Measurements from ENCODE around the gene SRRM4. TPM values are rescaled to one million over a fixed set of nuclear protein-coding genes. Genes with fewer than 3 reads are reported as not detected.
"Not testable (repeated sequence)": the region's sequence is repeated elsewhere in the genome, so short reads cannot be mapped to it uniquely, and the experiment has no call there.

Gene SRRM4, protein sequence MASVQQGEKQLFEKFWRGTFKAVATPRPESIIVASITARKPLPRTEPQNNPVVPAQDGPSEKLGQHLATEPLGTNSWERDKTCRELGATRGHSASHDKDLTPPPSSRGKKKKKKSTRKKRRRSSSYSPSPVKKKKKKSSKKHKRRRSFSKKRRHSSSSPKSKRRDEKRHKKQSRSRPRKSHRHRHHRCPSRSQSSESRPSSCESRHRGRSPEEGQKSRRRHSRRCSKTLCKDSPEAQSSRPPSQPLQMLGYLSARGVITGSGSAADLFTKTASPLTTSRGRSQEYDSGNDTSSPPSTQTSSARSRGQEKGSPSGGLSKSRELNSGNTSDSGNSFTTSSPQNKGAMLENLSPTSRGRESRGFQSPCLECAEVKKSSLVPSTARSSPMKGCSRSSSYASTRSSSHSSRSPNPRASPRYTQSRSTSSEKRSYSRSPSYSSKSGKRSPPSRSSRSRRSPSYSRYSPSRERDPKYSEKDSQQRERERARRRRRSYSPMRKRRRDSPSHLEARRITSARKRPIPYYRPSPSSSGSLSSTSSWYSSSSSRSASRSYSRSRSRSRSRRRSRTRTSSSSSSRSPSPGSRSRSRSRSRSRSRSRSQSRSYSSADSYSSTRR
- not detected for polyA plus RNA-seq (2013, experiment 1 of 2; ENCODE audit: insufficient read length)
- polyA plus RNA-seq (2013, experiment 2 of 2; ENCODE audit: insufficient read length) = 0.09 TPM

DNA sequence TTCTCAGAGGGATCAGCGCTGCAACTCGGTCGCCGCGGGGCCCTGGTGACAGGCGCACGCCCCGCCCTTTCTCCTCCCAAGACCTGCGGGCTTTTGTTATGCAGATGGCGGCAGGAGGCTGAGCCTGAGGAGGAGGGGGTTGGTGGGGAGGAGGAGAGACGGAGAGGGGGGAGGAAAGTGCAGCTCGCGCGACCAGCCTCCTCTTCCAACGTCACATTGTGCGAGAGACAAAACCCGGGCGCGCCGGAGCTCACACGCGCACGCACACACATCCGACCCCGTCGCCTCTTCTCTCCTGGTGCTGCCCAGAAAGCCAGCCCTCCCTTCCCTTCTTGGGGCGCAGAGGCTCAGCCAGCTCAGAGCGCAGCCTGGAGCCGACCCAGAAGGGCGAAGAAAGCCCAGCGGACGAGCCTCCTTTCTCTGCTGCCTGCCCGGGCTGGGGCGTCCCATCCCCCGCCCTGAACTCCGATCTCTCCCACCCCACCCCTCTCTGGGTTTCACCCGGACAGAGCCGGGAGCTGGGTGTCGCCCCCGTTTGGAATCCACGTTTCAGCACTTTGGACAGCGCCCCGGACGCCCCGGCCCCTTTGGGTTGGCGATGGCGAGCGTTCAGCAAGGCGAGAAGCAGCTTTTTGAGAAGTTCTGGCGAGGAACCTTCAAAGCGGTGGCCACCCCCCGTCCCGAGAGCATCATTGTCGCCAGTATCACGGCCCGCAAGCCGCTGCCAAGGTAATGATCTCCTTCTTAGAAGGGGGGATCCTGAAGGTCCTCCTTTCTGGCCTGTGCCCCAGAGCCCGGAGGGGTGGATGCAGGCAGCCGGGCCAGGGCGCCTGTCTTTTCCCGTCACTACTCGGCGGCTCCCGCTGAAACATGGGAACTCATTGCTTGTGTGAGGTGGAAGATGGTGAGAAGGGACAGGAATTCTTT lies at the start of gene SRRM4:
SRRM4 (plus strand) TSS at position 257 of the 927 bp plus-strand sequence; CDS start at position 599, 342 bp downstream.
- DNase-seq = peak; percentile 8

DNA sequence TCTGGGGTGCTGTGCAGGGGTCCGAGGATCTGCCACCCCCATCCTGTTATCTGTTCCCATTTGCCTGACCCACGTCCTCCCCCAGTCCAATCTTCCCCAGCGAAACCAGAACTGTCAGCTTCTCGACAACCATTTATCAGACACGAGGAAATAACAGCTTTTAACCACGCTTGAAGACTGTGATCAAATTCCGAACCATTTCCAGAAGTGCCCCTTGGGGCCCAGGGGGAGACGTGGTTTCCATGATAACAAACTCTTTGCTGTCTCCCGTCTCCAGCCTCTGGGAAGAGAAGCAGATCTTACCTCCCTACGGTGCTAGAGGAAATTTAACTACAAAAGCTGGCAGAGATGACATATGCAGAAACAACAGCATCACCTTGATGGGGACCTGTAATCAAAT lies 35.1 kb upstream of the SRRM4 start:
- DNase-seq = no peak

GRCh38 chr12:118958520-118958919 lies 22.8 kb upstream of the SRRM4 start:
- DNase-seq = no peak

DNA sequence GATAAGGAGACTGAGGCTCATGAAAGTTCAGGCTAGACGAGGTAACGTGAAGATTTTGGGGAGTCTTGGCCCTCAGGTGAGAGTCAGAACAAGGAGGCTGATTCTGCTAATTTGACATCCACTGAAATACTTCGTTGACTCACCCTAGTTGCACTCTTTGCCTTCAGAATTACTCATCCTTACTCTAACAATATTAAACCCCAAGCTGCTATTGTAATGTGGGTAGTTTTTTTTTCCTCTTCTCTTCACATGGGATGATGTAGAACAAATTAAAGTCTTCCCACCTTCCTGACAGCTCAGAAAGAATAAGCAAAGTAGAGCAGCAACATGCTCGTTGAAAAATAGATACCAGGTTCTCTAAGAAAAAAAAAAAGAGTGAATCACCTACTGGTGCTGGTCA lies 22.0 kb upstream of the SRRM4 start:
- no peak for DNase-seq

DNA sequence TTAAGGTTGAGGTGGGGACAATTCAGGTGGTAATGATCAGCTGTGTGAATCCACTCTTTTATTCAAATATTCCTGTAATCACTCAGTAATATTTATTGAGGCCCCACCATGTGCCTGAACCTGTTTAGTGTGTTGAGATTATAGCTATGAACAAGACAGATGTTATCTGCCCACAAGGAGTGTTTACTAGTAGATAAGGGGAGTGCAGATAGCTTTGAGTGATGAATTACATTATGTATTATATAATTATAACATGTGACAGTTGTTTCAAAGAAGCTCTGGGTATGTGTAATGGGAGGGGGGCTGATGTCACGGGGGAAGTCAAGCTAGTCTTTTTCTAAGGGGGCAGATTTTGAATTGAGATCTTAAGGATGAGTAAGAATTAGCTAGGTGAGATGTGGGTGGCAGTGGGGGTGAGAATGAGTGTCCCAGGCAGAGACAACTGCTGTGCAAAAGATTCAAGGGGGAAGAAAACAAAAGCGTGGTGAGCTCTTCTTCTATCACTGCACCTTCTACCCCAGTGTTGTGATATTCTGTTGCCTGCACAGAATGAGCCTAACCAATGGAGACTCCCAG lies 21.3 kb upstream of the SRRM4 start:
- DNase-seq = no peak

GRCh38 chr12:118960865-118961264 lies 20.5 kb upstream of the SRRM4 start:
- no peak for DNase-seq

- no peak for DNase-seq
Observed at GRCh38 chr12:118964988-118965387, 16.4 kb upstream of the SRRM4 start.

- no peak for DNase-seq
Observed at GRCh38 chr12:118970856-118971255, 10.5 kb upstream of the SRRM4 start.

- DNase-seq = no peak
Observed at GRCh38 chr12:118972982-118973381, 8.4 kb upstream of the SRRM4 start.

DNA sequence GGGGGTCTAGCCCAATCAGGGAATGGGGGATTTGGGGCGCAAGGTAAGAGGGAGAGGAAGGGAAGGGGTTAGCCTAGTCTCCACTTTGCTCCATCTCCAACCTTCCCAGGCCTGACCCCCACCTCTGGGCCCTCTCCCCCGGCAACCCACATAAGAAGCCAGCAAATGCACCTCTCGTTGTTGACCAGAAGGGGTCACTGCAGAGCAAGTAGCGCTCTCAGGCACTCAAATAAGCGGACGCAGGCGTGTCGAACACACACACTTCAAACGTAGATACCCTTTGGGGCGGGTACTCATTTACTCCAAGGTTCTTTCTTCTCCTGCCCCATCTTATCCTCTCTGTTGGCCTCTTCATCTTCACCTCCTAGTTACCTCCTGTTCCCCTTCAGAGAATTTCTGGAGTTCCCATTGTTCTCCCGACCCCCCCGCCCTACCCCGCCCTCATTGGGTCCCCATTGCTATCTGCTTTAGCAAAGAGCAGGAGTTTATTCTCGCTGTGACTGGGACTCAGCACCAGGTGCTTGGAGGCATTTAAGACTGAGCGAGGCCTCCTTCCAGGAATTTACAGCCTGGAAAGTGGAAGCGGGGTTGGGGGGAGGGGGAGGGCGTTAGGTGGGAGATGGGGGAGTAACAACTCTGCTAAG lies 1.5 kb upstream of the SRRM4 start:
- peak; percentile 22 for DNase-seq

GRCh38 chr12:118980407-118981014 lies 830 bp upstream of the SRRM4 start:
- DNase-seq = no peak

DNA sequence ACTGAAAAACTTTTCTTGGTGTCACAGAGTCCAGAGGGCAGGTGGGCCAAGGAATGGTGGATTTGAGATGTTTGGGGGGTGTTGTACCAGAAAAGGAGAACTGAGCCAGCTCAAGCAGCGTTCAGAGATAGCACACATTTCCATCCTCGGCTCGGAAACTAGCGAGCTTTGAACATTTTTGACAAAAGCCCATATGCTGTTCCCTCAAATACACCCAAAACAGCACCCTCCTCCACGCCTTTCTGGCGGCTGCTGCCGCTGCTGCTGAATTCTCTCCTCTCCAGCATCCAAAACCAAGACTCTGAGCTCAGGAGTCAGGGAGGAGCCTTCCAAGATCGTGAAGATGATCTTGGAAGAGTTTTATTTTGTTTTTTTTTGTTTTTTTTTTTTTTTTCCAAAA lies 961 bp downstream of the SRRM4 start:
- DNase-seq = no peak

DNA sequence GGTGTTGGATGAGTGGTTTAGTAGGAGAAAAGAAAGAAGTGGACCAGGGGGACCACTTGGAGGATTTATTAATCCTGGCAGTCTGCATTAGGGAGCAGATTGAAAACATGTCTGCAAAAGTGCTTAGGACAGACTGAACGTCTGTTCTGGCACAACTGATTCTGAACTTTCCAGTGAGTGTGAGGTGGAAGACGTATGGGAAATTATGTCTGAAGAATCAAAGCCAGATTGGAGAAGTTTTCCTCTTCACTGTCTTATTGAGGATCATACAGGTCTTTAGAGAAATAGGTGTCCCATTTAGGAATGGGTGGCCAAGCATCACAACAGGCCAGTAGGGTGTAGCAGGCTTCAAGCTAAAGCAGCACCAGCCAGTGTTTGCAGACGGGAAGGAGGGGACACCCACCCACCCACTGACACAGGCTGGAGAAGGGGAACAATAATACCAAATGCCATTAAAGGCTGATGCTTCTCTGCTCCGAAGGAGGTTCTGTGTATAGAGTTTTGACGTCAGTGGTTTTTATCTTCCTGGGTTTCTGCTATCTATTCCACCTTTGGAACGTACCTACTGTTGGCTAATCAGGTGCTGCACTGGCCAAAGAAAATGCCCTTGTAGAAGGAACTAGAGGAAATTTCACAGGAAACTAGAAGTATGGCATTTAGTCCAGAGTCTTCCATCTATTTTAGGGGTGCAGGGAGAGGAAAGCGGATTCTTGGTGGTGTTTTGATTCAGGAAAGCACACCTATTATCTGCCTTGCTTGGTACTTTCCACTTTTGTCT lies 1.8 kb downstream of the SRRM4 start:
- DNase-seq = no peak

DNA sequence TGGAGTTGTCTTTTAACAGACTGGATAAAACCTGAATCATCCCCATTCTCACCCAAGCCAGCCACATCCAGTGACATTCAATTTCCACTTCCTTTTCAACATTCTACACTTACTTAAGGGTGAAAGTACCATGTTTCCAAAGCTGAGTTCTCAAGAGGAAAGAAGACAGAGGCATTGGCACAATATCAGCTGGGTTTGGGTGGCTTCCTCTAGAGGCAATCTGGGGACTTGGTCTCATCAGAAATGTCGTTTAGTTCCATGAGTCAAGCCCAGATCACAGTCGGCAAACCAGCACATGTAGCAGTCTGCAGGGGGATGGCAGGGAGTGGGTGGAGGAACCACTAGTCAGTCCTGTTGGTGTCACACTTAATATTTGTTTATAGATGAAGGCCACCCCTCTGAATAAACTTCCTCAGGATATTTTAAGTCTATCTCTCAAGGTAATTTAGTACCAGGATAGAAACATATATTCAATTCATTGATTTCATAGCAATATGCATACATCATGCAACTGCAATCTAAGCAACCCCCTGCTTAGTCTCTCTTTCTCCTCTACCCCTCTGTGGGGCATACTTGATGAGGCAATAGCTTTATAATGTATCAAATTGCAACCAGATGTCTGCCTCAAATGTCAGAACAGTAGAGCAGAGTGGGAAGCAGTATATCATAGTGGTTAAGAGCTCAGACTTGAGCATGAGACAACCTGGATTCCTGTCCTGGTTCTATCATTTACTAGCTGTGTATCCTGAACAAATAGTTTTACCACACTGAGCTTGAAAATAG lies 3.0 kb downstream of the SRRM4 start:
- no peak for DNase-seq

DNA sequence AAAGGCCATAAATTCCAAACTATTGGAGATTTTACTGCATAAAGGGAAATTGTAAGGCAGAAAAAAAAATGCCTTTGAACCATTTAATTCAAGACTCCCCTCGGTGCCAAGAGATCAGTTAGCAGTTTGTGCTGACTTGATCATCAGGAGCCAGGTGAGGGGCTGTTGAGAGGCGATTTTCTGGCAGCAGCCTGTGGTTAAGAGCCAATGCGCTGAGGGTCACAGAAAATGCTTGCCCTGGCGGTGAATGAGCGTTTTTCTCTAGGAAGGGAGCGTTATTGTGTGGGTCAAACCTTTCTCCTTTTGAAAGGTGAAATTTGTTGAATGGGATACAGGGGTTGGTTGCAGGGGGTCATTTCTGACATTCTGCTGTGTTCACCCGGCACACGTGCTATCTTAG lies 4.7 kb downstream of the SRRM4 start:
- no peak for DNase-seq

- no peak for DNase-seq
Observed at GRCh38 chr12:118999107-118999506, 17.8 kb downstream of the SRRM4 start.

- DNase-seq = no peak
Observed at GRCh38 chr12:119005085-119005484, 23.7 kb downstream of the SRRM4 start.

GRCh38 chr12:119005913-119006312 lies 24.6 kb downstream of the SRRM4 start:
- no peak for DNase-seq

- no peak for DNase-seq
Observed at GRCh38 chr12:119006746-119007145, 25.4 kb downstream of the SRRM4 start.

DNA sequence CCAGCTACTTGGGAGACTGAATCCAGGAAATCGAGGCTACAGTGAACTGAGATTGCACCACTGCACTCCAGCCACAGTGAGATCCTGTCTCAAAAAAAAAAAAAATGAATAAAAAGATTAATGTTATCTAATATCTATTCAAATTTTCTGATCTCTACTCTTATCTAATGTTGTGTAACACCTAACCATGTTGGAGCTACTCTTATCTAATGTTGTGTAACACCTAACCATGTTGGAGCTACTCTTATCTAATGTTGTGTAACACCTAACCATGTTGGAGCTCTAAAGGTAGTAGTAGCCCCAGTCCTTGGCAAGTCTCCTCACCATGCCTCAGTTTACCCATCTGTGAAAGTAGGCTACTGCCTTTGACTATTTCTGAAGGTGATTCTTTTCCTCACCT lies 26.9 kb downstream of the SRRM4 start:
- not testable (repeated sequence) for DNase-seq

Data from fibroblast of skin of scalp (primary cell).